Cardiac muscle cell (in vitro differentiated cells and primary cell): Measurements from ENCODE around the gene SMLR1. TPM values are rescaled to one million over a fixed set of nuclear protein-coding genes. Genes with fewer than 3 reads are reported as not detected.

Source experiments
- DNase-seq, 2 donors: peaks; one replicate each; pipeline versions ENCODE4 v3.0.0 to v3.0.0-alpha.2; 2010 to 2017; ENCODE audit warnings: low read depth in 1 of 2, low spot score in 1 of 2
- H3K27ac ChIP-seq: fragments of 200-600 bp; sonication (generic); 2 replicates; pipeline ENCODE4 v1.5.1; 2016
- H3K27me3 ChIP-seq: fragments of 200-600 bp; sonication (generic); 2 replicates; pipeline ENCODE4 v1.6.0; 2016; ENCODE audit warnings: control low read depth
- H3K36me3 ChIP-seq: fragments of 200-600 bp; sonication (generic); 2 replicates; pipeline ENCODE4 v1.5.1; 2016; ENCODE audit warnings: control low read depth
- H3K4me1 ChIP-seq: fragments of 200-600 bp; sonication (generic); 2 replicates; pipeline ENCODE4 v1.8.1; 2017; ENCODE audit warnings: low read depth, mild to moderate bottlenecking, mixed run types
- H3K4me3 ChIP-seq: fragments of 200-600 bp; sonication (generic); 2 replicates; pipeline ENCODE4 v1.5.1; 2016; ENCODE audit warnings: mild to moderate bottlenecking
- H3K9me3 ChIP-seq: fragments of 200-600 bp; sonication (generic); 2 replicates; pipeline ENCODE4 v1.5.1; 2017; ENCODE audit warnings: low read depth, mild to moderate bottlenecking, control low read depth
- polyA plus RNA-seq: library from polyadenylated mRNA; unstranded; fragments of >200 nt; fragmentation: Nextera tagmentation; extraction: Ambion mirVana; gene quantifications from 2 replicates; pipeline ENCODE4 v1.2.1, GENCODE V29; 2016
- total RNA-seq: library from RNA; depleted of rRNA; stranded (reverse); fragments of >200 nt; gene quantifications from 2 replicates; pipeline ENCODE4 v1.2.3, GENCODE V29; 2016
- TF ChIP-seq, protein P1 (sequence below): IDR thresholded peaks from 2 replicates; pipeline ENCODE4 v1.5.1; 2012; ENCODE audit warnings: low read depth, mild to moderate bottlenecking, low read length

Gene SMLR1
- total and polyA plus RNA-seq, 2 experiments from 2014 or later = not detected

DNA sequence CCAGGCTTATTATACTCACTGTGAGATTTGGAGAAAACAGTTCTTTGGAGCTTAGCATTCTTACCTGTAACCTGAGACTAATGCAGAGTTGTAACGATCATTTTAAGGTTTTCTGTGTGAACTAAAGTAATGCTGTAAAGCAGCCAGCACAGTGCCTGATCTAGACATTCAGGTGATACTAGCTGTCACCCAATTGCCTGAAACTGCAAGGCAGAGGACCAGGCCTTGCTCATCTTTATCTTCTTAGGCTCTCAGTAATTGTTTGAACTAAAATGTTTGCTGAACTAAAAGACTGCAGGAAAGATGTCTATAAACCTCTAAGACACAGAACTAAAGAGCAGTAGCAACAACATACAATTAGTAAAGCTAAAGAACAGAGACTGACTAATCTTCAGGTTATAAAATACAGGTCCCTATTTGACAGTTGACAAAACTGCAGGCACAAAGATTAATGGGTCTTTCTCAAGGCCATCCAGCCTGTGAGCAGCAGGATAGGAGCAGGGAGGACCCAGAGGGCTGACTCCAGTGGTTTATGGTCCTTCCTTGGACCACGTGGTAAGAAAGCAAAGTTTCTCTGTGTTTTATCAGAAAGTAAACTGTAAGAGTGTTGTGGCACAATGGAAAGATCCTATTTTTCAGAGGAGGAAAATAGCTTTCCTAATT lies 31.4 kb downstream of the SMLR1 start:
- no peaks in the 10 kb centered on the region for H3K27me3 ChIP-seq
- no peaks in the 10 kb centered on the region for H3K36me3 ChIP-seq
- no peak for DNase-seq
- H3K9me3 ChIP-seq = no peaks in the 10 kb centered on the region
- TF ChIP-seq, protein P1, sequence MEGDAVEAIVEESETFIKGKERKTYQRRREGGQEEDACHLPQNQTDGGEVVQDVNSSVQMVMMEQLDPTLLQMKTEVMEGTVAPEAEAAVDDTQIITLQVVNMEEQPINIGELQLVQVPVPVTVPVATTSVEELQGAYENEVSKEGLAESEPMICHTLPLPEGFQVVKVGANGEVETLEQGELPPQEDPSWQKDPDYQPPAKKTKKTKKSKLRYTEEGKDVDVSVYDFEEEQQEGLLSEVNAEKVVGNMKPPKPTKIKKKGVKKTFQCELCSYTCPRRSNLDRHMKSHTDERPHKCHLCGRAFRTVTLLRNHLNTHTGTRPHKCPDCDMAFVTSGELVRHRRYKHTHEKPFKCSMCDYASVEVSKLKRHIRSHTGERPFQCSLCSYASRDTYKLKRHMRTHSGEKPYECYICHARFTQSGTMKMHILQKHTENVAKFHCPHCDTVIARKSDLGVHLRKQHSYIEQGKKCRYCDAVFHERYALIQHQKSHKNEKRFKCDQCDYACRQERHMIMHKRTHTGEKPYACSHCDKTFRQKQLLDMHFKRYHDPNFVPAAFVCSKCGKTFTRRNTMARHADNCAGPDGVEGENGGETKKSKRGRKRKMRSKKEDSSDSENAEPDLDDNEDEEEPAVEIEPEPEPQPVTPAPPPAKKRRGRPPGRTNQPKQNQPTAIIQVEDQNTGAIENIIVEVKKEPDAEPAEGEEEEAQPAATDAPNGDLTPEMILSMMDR = no peak
- peaks cover 29% of the 10 kb centered on the region for H3K4me1 ChIP-seq
- H3K4me3 ChIP-seq = no peak overlapping the region
- H3K27ac ChIP-seq = peak overlapping the region; percentile 81

DNA sequence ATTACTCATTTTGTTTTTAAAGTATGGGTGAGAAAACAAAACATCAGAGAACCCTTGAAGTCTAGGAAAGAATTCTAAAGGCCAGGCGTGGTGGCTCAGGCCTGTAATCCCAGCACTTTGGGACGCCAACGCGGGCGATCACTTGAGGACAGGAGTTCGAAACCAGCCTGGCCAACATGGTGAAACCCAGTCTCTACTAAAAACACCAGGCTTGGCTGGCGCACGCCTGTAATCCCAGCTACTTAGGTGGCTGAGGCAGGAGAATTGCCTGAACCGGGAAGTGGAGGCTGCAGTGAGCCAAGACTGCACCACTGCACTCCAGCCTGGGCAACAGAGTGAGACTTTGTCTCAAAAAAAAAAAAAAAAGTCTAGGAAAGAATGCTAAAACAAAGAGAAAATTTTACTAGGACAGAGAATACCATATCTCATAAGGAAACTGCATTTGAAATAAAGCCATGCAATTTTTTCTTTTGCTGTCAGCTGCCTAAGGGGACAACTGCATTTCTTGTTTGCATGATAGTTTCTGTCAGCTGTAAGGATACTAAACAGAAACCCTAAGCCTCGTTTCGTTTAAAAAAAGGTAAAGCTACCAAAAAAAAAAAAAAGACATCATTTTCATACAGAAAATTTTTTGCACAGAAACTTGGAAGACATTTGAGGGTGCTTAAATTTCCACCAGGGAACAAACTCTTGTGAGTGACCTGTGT lies 32.1 kb downstream of the SMLR1 start:
- Histone ChIP-seq H3K36me3 (no peaks in the 10 kb centered on the region), H3K4me3 (no peak overlapping the region), H3K27me3 (no peaks in the 10 kb centered on the region), H3K9me3 (no peaks in the 10 kb centered on the region), H3K27ac (peak overlapping the region; percentile 81), H3K4me1 (peaks cover 22% of the 10 kb centered on the region)
- DNase-seq = no peak
- TF ChIP-seq, protein P1 = no peak

GRCh38 chr6:130862370-130862769 lies 35.2 kb downstream of the SMLR1 start:
- no peak for DNase-seq
- TF ChIP-seq, protein P1 = no peak
- H3K36me3 ChIP-seq = no peaks in the 10 kb centered on the region
- peaks cover 21% of the 10 kb centered on the region for H3K4me1 ChIP-seq
- H3K27me3 ChIP-seq = no peaks in the 10 kb centered on the region
- H3K27ac ChIP-seq = no peak overlapping the region
- H3K9me3 ChIP-seq = no peaks in the 10 kb centered on the region
- H3K4me3 ChIP-seq = no peak overlapping the region

DNA sequence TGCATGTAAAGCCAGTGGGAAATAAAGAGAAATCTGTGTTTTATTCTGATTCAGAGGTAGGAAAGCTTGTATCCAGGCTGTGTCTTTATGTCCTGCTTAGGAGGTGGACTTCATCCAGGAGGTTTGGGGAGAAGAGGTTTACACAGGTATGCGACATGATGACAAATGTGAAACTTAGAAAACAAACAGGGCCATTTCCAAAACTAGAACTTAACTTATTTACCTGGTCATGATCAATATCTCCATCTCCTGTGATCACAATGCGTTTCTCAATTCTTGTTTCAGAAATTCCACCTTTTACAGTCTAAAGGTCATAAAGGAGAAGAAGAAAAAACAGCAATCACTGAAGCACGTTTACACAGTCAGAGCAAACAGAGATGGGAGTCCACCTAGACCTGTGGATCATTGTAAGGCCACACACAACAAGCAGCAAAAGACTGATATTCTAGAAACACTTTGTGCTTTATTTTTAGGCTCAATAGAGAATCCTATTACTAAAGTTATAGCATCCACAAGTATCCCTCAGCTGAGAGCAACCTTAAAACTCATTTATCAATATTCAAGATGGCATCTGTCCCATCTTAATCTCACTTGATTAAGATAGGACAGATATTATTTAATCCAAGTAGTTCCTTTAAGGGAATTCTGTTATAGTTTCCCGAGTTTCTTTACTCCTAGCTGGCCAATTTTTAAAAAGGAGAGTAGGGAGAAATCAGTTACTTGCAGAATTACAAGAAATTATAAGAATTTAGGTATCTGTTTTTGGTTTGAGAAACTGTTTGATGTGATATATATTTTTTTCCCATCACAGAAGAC lies 36.4 kb downstream of the SMLR1 start:
- TF ChIP-seq, protein P1 = no peak
- DNase-seq = no peak
- peaks cover 16% of the 10 kb centered on the region for H3K4me1 ChIP-seq
- no peak overlapping the region for H3K27ac ChIP-seq
- H3K4me3 ChIP-seq = no peak overlapping the region
- H3K9me3 ChIP-seq = no peaks in the 10 kb centered on the region
- H3K36me3 ChIP-seq = no peaks in the 10 kb centered on the region
- H3K27me3 ChIP-seq = no peaks in the 10 kb centered on the region

DNA sequence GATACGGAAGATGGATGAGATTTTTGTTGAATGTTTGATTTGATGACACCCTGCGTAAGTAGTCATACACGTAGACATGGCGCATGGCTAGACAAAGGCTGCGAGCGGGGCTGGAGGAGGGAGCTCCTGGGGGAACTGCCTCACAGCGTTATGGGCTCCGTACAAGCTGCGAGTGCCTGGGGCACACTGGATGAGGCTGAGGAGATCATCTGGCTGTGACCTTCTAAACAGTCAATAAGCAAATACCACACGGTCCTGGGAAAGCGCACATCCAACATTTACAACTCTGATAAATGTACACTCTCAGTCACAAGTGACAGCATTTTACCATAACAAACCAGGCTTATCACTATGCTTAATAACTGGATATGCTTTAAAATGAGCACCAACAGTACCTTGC lies 37.1 kb downstream of the SMLR1 start:
- Histone ChIP-seq H3K27ac (no peak overlapping the region), H3K4me3 (no peak overlapping the region), H3K36me3 (no peaks in the 10 kb centered on the region), H3K9me3 (no peaks in the 10 kb centered on the region), H3K27me3 (no peaks in the 10 kb centered on the region), H3K4me1 (peaks cover 12% of the 10 kb centered on the region)
- TF ChIP-seq, protein P1 = no peak
- no peak for DNase-seq
